Measurements from ENCODE around the gene P2RX6.

P2RX6 gene

GRCh38 chr22:20998411-20999336 is 16.3 kb upstream of the P2RX6 start:
- TF ChIP-seq CTCF (IDR thresholded peaks at IDR 0.05; ENCODE audit: extremely low read depth, insufficient read depth, missing control alignments) = no peak
- DNase-seq (ENCODE audit: low spot score) = no peak
- in situ Hi-C loops (cut with MboI; ENCODE audit: low pct_unique_long_range_greater_than_20kb, low sequenced_read_pairs, unreplicated experiment) = no loop called here

GRCh38 chr22:20999350-21000206 is 15.4 kb upstream of the P2RX6 start:
- no peak for TF ChIP-seq CTCF (IDR thresholded peaks at IDR 0.05; ENCODE audit: extremely low read depth, insufficient read depth, missing control alignments)
- in situ Hi-C loops (cut with MboI; ENCODE audit: low pct_unique_long_range_greater_than_20kb, low sequenced_read_pairs, unreplicated experiment) = no loop called here
- DNase-seq (ENCODE audit: low spot score) = no peak

GRCh38 chr22:21000207-21000986 is 14.6 kb upstream of the P2RX6 start:
- TF ChIP-seq CTCF (IDR thresholded peaks at IDR 0.05; ENCODE audit: extremely low read depth, insufficient read depth, missing control alignments) = no peak
- no peak for DNase-seq (ENCODE audit: low spot score)
- in situ Hi-C loops (cut with MboI; ENCODE audit: low pct_unique_long_range_greater_than_20kb, low sequenced_read_pairs, unreplicated experiment) = no loop called here

GRCh38 chr22:21000987-21001600 is 13.9 kb upstream of the P2RX6 start:
- no peak for DNase-seq (ENCODE audit: low spot score)
- in situ Hi-C loops (cut with MboI; ENCODE audit: low pct_unique_long_range_greater_than_20kb, low sequenced_read_pairs, unreplicated experiment) = no loop called here
- no peak for TF ChIP-seq CTCF (IDR thresholded peaks at IDR 0.05; ENCODE audit: extremely low read depth, insufficient read depth, missing control alignments)

- peak; percentile 94 for DNase-seq (ENCODE audit: low spot score)
- TF ChIP-seq CTCF (IDR thresholded peaks at IDR 0.05; ENCODE audit: extremely low read depth, insufficient read depth, missing control alignments) = no peak
- in situ Hi-C loops (cut with MboI; ENCODE audit: low pct_unique_long_range_greater_than_20kb, low sequenced_read_pairs, unreplicated experiment) = no loop called here
Measured at GRCh38 chr22:21001601-21002325, 13.2 kb upstream of the P2RX6 start, which contains the start of gene THAP7. Gene THAP7, minus strand, starts transcription at chr22:21002118. Its CDS starts 207 bp downstream, at chr22:21001911.
